ENCODE results near the gene SGCB.

Gene SGCB

DNA sequence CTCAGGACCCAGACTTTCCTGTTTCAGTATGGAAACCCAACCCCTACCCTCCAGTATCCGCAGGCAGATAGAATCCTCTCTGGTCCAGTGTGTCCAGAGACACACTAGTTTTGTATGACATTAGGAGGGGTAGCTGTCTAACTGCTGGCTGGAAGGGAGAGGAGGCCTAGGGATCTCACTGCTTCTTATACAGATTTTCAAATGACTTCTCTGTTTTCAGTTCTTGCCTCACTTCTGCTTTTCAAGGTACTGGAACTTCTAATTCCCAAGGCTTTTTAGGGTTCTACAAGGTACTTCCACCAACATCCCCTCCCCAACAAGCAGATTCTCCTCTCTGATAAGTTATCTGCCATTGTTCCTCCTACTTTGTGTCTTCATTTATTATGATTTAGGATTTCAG lies 6.1 kb downstream of the SGCB start:
- no peak for DNase-seq

GRCh38 chr4:52028970-52029369 lies 9.1 kb downstream of the SGCB start:
- no peak for DNase-seq

- no peak for DNase-seq
Measured at GRCh38 chr4:52019936-52020657, 18.0 kb downstream of the SGCB start, which contains the start of gene LRRC66. Gene LRRC66, minus strand, starts transcription at chr4:52020363. Its CDS starts 2,750 bp downstream, at chr4:52017613.

DNA sequence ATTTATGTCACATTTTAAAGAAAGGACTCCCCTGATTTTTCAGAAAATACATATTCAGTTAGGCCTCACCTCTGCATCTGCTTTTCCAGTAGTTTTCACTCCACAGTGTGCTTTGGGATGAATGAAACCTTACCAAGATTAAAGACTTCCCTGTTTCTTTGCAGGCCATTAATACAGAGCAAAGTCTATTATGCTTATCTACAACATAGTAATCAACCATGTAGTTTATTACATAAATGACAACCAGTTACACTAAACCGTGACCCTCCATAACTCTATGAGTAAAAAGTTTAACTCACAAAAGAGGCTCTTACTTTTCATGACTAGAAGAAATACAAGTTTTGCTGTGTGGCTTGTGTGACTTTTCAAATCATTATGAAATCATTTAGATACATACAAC lies 20.3 kb downstream of the SGCB start:
- no peak for DNase-seq

- no peak for DNase-seq
Measured at GRCh38 chr4:52016981-52017380, 21.1 kb downstream of the SGCB start.

DNA sequence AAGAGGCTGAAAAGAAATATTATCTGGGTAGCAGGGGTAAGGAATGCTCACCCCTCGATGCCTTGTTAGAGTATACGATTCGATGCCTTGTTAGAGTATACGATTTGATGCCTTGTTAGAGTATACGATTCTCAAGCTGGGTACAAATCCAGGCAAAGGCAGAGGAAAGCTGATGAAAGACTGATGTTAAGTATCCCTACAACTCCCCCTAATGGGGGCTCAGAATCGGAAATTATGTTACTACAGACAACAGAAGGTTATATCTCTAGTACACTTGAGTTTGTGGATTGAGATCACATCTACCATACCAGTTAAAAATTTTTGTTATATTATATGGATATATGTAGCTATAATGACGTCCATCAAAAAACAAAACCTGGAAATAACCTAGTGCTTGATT lies 22.7 kb downstream of the SGCB start:
- no peak for DNase-seq

- no peak for DNase-seq
Measured at GRCh38 chr4:52014903-52015302, 23.2 kb downstream of the SGCB start.

DNA sequence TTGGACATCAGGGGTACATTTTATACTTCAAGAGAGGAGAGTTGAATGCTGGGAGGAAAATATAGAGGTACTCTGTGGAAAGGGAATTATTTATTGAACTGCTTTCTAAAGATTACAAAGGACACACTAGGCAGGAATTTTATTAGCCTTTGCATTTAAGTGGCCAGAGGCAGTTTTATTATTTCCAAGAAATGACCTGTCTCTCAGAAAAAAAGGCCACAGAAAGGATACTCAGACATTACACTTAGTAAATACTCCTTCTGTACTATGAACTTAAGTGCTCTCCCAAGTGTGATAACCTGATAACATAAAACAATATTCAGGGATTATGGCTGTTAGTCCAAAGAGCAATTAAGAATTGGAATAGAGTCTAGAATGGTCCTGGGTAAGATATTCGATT lies 25.4 kb downstream of the SGCB start:
- no peak for DNase-seq

DNA sequence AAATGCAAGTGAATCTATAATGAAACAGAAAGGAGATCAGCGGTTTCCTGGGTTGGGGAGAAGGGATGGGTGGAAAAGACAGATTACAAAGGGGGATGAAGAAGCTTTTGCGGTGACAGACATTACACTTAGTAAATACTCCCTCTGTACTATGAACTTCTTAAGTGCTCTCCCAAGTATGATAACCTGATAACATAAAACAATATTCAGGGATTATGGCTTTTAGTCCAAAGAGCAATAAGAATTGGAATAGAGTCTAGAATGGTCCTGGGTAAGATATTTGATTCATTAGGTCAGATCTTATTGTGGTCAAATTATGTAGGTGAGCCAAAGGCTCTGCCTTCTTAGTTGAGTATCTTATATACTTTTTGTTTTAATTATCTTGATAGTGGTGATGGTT lies 27.1 kb downstream of the SGCB start:
- no peak for DNase-seq

DNA sequence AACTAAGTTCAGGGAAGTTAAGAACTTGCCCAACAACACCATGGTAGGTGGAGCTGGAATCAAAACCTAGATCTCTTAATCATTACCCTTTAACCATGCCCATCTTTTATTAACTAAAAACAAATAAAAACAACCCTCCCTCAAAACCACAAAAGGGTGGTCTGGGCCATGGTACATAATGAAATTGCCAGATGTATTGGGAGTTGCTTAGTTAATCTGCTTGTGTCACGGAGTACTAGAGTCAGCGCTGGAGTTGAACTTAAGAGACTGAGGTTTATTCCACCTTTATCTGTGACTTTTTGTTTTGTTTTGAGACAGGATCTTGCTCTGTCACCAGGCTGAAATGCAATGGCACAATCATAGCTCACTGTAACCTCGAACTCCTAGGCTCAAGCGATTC lies 31.2 kb downstream of the SGCB start:
- no peak for DNase-seq

- no peak for DNase-seq
Measured at GRCh38 chr4:52005604-52006273, 32.4 kb downstream of the SGCB start.

DNA sequence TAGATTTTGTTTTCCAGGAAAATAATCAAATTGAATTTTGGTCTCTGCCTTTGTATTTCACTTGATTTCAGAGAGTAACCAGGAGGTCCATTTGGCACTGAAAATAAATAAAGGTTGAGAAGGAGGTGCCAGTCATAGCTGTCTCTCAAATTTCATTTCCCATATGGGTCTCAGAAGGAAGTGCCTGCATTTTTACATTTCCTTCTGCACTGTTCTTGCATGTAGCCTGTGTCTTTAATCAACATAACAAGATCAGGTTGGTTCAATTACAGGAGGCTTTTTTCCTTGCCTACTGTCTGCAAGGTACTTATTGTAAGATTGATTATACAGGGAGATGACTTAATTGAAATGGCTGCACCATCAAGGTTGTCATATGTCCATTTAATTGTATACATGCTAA lies 33.7 kb downstream of the SGCB start:
- no peak for DNase-seq

DNA sequence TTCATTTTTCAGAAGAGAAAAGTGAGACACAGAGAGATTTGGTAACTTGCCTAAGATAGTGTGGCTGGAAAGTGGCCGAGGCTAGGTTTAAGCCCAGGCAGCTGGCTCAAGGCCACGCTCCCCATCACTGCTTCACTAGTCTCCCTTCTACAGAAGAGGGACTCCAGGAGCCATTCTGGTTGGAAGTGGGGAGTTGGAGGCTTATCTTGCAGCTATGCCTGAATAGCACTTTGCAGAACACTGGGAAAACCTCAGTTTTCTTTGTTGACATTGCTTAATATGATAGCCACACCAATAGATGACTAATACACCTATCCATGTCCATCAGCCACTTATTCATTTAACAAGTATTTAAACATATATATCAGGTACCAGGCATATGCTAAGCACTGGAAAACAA lies 36.5 kb downstream of the SGCB start:
- no peak for DNase-seq

GRCh38 chr4:51999250-51999649 lies 38.8 kb downstream of the SGCB start:
- DNase-seq = no peak

- no peak for DNase-seq
Measured at GRCh38 chr4:51998837-51999236, 39.3 kb downstream of the SGCB start.

DNA sequence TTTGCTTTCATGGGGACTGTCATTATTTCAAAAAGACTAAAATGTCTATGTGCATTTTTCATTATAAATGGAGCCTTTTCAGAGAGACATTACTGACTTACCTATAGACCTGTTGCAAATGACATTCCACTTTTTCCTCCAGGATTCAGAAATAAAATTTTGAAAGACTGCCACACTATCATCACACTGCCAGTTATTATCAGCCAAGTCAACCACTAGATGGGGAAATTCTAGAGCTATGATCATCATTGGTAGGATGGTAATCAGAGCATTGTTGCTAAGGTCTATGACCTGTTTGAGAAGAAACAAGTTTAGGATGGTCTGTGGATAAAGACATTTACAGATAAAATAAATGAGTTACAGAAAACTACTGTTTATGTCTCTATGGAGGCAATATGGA lies 40.5 kb downstream of the SGCB start:
- no peak for DNase-seq

GRCh38 chr4:51995647-51996220 lies 42.4 kb downstream of the SGCB start:
- no peak for DNase-seq
